Lower leg skin (tissue), 3 donors: ENCODE results near the gene MYL6B.

Experiments
- CTCF ChIP-seq, 3 donors: fragments of 450-650 bp; IDR thresholded peaks; one replicate each; pipeline ENCODE4 v1.5.1; 2016; ENCODE audit warnings: antibody characterized with exemption in 3 of 3, mild to moderate bottlenecking in 3 of 3, moderate library complexity in 2 of 3
- POLR2A ChIP-seq, 2 donors: fragments of 450-650 bp; IDR thresholded peaks; one replicate each; pipeline ENCODE4 v1.6.1; 2016 to 2017; ENCODE audit warnings: antibody characterized with exemption in 2 of 2, mild to moderate bottlenecking in 1 of 2, moderate library complexity in 1 of 2

GRCh38 chr12:56141946-56142784 lies 10.2 kb upstream of the MYL6B start:
- no peak for TF ChIP-seq CTCF (IDR thresholded peaks at IDR 0.05)
- TF ChIP-seq POLR2A (IDR thresholded peaks at IDR 0.05): no peak
